SK-N-MC (cell line): ENCODE data around the gene KIAA0930.

Experiments
- EZH2 ChIP-seq: fragments of 200-600 bp; sonication (generic); IDR thresholded peaks from one replicate; pipeline ENCODE4 v1.6.1; 2017; ENCODE audit warnings: antibody characterized with exemption
- FOXP2 ChIP-seq: optimal IDR thresholded peaks from 2 replicates; pipeline ENCODE3; 2011; ENCODE audit warnings: mild to moderate bottlenecking, moderate library complexity; ENCODE audit not compliant: insufficient read depth; ENCODE audit errors: extremely low read length, control extremely low read depth
- POLR2AphosphoS5 ChIP-seq: IDR thresholded peaks from 2 replicates; pipeline ENCODE4 v1.6.1; 2012; ENCODE audit warnings: mild to moderate bottlenecking, low read depth, low read length, borderline replicate concordance

- TF ChIP-seq POLR2AphosphoS5, result no peak
- TF ChIP-seq EZH2, result no peak
- no peak for TF ChIP-seq FOXP2
Observed at GRCh38 chr22:45284705-45285262, 44.1 kb upstream of the KIAA0930 start, which contains the start of gene UPK3A.
